A673 (cell line): ENCODE results near the gene INTS6.

Experiments used
- CTCF ChIP-seq: fragments of 300-800, 200-600 bp; sonication (generic); conservative IDR thresholded peaks from 2 replicates; pipeline ENCODE4 v1.5.1; 2017; ENCODE audit warnings: low read depth, mild to moderate bottlenecking, antibody characterized with exemption, low read length, moderate library complexity, mixed read lengths
- EZH2 ChIP-seq: fragments of 200-600 bp; sonication (generic); IDR thresholded peaks from 2 replicates; pipeline ENCODE4 v1.6.1; 2017; ENCODE audit warnings: borderline replicate concordance, low read depth, mild to moderate bottlenecking, mixed read lengths, antibody characterized with exemption, low read length; ENCODE audit not compliant: poor library complexity, severe bottlenecking

GRCh38 chr13:51494156-51494555 is 41.3 kb upstream of the INTS6 start:
- TF ChIP-seq CTCF (no peak), EZH2 (no peak)
